ENCODE results near the gene PCSK2.

DNA sequence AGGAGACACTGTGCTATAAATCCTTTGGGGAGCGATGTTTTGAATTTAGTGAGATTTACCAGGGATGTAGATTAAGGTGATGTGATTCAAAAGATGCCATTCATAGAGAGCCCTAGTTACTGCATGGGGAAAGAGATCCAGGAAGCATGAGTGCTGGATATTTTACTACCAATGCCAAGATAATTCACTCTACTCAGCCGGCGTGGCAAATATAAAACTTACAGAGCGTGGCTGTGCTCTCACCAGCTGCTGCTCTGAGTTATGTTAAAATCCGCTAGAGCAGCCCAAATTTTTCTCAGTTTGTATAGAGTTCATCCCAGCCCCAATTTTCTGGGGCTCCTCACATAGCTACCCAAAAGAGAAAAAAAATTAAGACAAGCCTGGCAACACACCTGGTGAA lies 255.7 kb downstream of the PCSK2 start:
- TF ChIP-seq, protein P1, sequence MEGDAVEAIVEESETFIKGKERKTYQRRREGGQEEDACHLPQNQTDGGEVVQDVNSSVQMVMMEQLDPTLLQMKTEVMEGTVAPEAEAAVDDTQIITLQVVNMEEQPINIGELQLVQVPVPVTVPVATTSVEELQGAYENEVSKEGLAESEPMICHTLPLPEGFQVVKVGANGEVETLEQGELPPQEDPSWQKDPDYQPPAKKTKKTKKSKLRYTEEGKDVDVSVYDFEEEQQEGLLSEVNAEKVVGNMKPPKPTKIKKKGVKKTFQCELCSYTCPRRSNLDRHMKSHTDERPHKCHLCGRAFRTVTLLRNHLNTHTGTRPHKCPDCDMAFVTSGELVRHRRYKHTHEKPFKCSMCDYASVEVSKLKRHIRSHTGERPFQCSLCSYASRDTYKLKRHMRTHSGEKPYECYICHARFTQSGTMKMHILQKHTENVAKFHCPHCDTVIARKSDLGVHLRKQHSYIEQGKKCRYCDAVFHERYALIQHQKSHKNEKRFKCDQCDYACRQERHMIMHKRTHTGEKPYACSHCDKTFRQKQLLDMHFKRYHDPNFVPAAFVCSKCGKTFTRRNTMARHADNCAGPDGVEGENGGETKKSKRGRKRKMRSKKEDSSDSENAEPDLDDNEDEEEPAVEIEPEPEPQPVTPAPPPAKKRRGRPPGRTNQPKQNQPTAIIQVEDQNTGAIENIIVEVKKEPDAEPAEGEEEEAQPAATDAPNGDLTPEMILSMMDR (conservative IDR thresholded peaks at IDR 0.05) = no peak
- no peak for TF ChIP-seq EZH2 (IDR thresholded peaks at IDR 0.05; ENCODE audit: low read depth)

Data from PC-9 (cell line).